Stimulated activated naive CD4-positive, alpha-beta T cell treated with Interleukin-2 at 50 U/mL for 16 hours (primary cell): ENCODE results near the gene PUS10.
"Not testable (repeated sequence)": the region's sequence is repeated elsewhere in the genome, so short reads cannot be mapped to it uniquely, and the experiment has no call there.

Experiments used
- DNase-seq: peaks from one replicate; lab custom pipeline; 2025; lab: John Stamatoyannopoulos, UW

Gene PUS10

GRCh38 chr2:61017556-61018317 lies at the start of gene PUS10, which contains the start of gene PEX13:
Gene PUS10, minus strand, starts transcription at chr2:61018255. Its CDS starts 6,365 bp downstream, at chr2:61011890.
Gene PEX13, plus strand, starts transcription at chr2:61017720. Its CDS starts 40 bp downstream, at chr2:61017760.
- DNase-seq: peak; percentile 63

GRCh38 chr2:61065714-61066709 lies 48.0 kb upstream of the PUS10 start, which contains the start of gene SANBR:
Gene SANBR, plus strand, starts transcription at chr2:61065871. Its CDS starts 4,480 bp downstream, at chr2:61070351.
- peak; percentile 83 for DNase-seq

- DNase-seq: no peak
Measured at GRCh38 chr2:61059382-61059781, 41.3 kb upstream of the PUS10 start.

GRCh38 chr2:61057562-61057961 lies 39.5 kb upstream of the PUS10 start:
- no peak for DNase-seq

- no peak for DNase-seq
Measured at GRCh38 chr2:61055557-61055956, 37.5 kb upstream of the PUS10 start.

- no peak for DNase-seq
Measured at GRCh38 chr2:61045999-61046398, 27.9 kb upstream of the PUS10 start.

GRCh38 chr2:61045226-61045625 lies 27.2 kb upstream of the PUS10 start:
- DNase-seq: no peak

- DNase-seq: no peak
Measured at GRCh38 chr2:61044636-61045035, 26.6 kb upstream of the PUS10 start.

GRCh38 chr2:61042807-61043206 lies 24.8 kb upstream of the PUS10 start:
- no peak for DNase-seq

GRCh38 chr2:61036643-61037042 lies 18.6 kb upstream of the PUS10 start:
- DNase-seq: not testable (repeated sequence)

- not testable (repeated sequence) for DNase-seq
Measured at GRCh38 chr2:61034592-61034991, 16.5 kb upstream of the PUS10 start.

- DNase-seq: no peak
Measured at GRCh38 chr2:61029533-61029932, 11.5 kb upstream of the PUS10 start.

- DNase-seq: no peak
Measured at GRCh38 chr2:61023670-61024069, 5.6 kb upstream of the PUS10 start.

GRCh38 chr2:61021228-61021660 lies 3.2 kb upstream of the PUS10 start:
- no peak for DNase-seq

GRCh38 chr2:61018798-61019197 lies 743 bp upstream of the PUS10 start:
- DNase-seq: no peak

- DNase-seq: no peak
Measured at GRCh38 chr2:61018318-61018755, 282 bp upstream of the PUS10 start.

GRCh38 chr2:61017003-61017555 lies 976 bp downstream of the PUS10 start:
- DNase-seq: peak; percentile 72

GRCh38 chr2:61016392-61017002 lies 1.6 kb downstream of the PUS10 start:
- DNase-seq: peak; percentile 46

GRCh38 chr2:61015976-61016375 lies 2.1 kb downstream of the PUS10 start:
- no peak for DNase-seq

- no peak for DNase-seq
Measured at GRCh38 chr2:61014763-61015162, 3.3 kb downstream of the PUS10 start.

GRCh38 chr2:61013382-61013781 lies 4.7 kb downstream of the PUS10 start:
- no peak for DNase-seq

GRCh38 chr2:61012303-61012702 lies 5.8 kb downstream of the PUS10 start:
- not testable (repeated sequence) for DNase-seq
